HUES6 (cell line): ENCODE results near the gene DSN1.
A peak's percentile ranks its signal among the peaks of the same experiment; 100 is the strongest.

Experiments
- H3K27ac ChIP-seq: 2 replicates; pipeline ENCODE4 v1.7.0; 2013; ENCODE audit warnings: low read depth, mild to moderate bottlenecking, low read length, inconsistent platforms
- H3K27me3 ChIP-seq: 2 replicates; pipeline ENCODE4 v1.6.1; 2013; ENCODE audit warnings: low read length; ENCODE audit not compliant: control insufficient read depth, insufficient read depth
- H3K36me3 ChIP-seq: 2 replicates; pipeline ENCODE4 v1.6.1; 2013; ENCODE audit warnings: low read length; ENCODE audit not compliant: control insufficient read depth, insufficient read depth
- H3K4me1 ChIP-seq: 2 replicates; pipeline ENCODE4 v1.6.1; 2013; ENCODE audit warnings: low read length; ENCODE audit not compliant: control insufficient read depth, insufficient read depth
- H3K4me3 ChIP-seq: 2 replicates; pipeline ENCODE4 v1.5.1; 2013; ENCODE audit warnings: low read depth, low read length
- H3K9ac ChIP-seq: one replicate; pipeline ENCODE4 v1.6.1; 2013; ENCODE audit warnings: mild to moderate bottlenecking, low read length
- H3K9me3 ChIP-seq: 2 replicates; pipeline ENCODE4 v1.6.1; 2013; ENCODE audit warnings: low read depth, low read length; ENCODE audit not compliant: control insufficient read depth, insufficient read depth

DSN1 gene

DNA sequence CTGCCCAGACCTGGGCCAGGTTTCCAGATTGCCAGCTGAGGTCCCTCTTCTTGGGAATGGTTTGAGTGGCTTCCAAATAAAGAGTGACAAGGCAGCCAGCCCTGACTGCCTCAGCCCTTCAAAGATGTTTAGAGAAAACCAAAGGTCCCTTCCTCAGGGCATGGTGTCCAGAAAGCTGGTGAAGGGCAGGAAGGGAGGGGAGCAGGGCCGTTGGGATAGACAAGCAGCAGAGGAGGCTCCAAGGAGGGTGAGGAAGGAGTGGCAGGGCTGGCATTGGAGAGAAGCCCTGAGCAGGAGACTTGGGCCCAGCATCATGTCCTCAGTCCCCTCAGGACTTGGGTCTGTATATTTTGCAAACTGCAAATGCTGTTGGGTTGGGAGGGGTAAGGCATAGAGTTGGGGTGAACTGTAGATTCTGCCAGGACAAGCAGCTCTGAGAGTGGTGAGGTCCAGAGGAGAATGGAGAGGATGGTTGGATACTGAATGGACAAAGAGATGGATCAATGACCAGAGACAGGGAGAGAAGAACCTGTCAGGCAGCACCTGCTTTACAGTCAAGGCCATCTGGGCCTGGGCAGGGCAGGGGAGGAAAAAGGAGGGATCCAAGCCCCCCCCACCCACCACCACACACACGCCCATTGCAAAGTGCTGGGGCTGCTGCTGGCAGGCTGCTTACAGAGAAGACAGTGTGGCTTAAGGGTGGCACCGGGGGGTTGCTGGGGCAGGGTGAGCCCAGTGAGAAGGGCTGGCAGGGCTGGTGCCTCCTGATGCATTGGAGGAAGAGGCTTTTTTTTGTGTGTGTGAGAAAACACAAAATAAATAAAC is 5.5 kb upstream of the DSN1 start:
- Histone ChIP-seq H3K27me3 (no peaks in the 10 kb centered on the region), H3K9ac (no peak overlapping the region), H3K4me1 (no peaks in the 10 kb centered on the region), H3K9me3 (no peaks in the 10 kb centered on the region), H3K4me3 (no peak overlapping the region), H3K27ac (no peak overlapping the region), H3K36me3 (peaks cover 13% of the 10 kb centered on the region)

DNA sequence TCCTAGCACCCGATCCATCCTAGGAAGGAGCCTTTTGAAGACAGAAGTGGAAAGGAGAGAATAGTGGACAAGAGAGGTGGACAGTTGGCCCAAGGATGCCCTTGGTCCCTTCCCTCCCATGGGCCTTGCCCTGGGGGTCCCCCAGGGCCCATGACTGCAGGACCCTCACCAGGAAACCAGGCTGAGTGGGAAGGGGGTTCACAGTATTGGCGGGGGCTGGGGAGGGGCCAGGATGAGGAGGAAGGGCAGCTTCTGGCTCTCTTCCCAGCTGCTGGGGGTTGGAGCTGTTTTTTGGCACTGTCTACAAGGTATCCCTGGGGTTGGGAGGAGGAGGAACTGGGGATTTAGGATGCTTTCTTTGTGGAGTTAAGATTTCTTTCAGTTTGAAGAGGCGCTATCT is 4.0 kb upstream of the DSN1 start:
- Histone ChIP-seq H3K4me3 (no peak overlapping the region), H3K4me1 (peaks cover 5% of the 10 kb centered on the region; the same call in 1 of the 2 replicates), H3K36me3 (0 out of 2 replicates have a peak, but pooled peaks cover 2% of the 10 kb centered on the region), H3K9ac (no peak overlapping the region), H3K9me3 (no peaks in the 10 kb centered on the region), H3K27me3 (no peaks in the 10 kb centered on the region), H3K27ac (no peak overlapping the region)

DNA sequence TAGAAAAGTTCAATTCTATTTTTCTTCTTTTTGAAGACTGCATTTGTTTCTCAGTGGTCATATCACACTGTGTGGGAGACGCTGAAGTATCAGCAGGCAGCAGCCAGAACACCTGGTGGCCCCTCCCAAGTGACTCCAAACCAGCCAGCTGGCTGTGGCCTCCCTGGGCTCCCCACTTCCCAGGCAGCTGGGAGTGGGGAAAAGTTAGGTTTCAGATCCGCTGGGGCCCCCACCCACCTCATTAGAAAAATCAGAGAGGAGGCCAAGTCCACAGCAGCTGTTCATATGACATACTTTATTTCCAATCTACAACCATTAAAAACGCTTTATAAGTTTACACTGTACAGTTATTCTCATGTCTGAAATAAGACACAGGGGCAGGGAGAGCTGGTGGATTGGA is 3.6 kb upstream of the DSN1 start:
- H3K36me3 ChIP-seq: 0 out of 2 replicates have a peak, but pooled peaks cover under 1% of the 10 kb centered on the region
- H3K4me3 ChIP-seq: no peak overlapping the region
- no peaks in the 10 kb centered on the region for H3K9me3 ChIP-seq
- peaks cover 7% of the 10 kb centered on the region; the same call in 1 of the 2 replicates for H3K4me1 ChIP-seq
- H3K27ac ChIP-seq: no peak overlapping the region
- no peaks in the 10 kb centered on the region for H3K27me3 ChIP-seq
- no peak overlapping the region for H3K9ac ChIP-seq

DNA sequence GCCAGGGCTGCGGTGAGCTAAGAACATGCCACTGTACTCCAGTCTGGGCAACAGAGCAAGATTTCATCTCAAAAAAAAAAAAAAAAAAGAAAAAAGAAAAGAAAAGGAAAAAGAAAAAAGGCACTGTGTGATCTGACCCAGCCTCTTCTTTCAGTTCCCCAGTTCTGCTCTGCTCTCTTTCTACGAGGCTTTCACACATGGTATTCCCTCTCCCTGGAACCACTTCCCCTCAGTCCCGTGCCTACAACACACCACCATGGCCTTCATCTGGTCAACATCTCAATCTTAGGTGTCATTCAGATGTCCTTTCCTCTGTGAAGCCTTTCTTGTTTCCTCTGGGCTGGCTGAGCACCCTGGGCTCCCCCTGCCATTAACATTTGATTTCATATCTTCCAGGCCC is 2.3 kb upstream of the DSN1 start:
- no peak overlapping the region for H3K27ac ChIP-seq
- H3K9ac ChIP-seq: no peak overlapping the region
- no peak overlapping the region for H3K4me3 ChIP-seq
- H3K27me3 ChIP-seq: no peaks in the 10 kb centered on the region
- H3K4me1 ChIP-seq: peaks cover 7% of the 10 kb centered on the region; the same call in 1 of the 2 replicates
- no peaks in the 10 kb centered on the region for H3K9me3 ChIP-seq
- peaks cover 6% of the 10 kb centered on the region for H3K36me3 ChIP-seq

DNA sequence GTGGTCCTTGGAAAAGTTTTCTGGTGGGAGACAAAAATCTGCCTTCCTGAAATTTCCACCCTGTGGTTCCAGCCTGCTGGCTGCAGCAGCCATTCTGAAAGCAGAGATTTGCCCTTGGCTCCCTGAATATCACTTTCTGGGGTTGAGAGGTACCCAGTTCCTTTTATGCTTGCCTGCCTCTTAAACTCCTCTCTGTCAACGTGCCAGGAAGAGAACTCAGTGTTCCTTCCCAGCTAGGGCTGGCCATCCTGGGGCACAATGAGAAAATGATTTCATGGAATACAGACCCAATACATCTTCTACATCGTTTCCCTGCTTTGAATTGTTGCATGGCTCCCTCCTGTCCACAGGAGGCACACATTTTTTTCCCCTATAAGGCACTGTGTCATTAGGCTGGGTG is 1.6 kb upstream of the DSN1 start:
- Histone ChIP-seq H3K4me3 (no peak overlapping the region), H3K9me3 (no peaks in the 10 kb centered on the region), H3K4me1 (peaks cover 7% of the 10 kb centered on the region; the same call in 1 of the 2 replicates), H3K36me3 (peaks cover 12% of the 10 kb centered on the region), H3K27ac (no peak overlapping the region), H3K9ac (no peak overlapping the region), H3K27me3 (no peaks in the 10 kb centered on the region)

DNA sequence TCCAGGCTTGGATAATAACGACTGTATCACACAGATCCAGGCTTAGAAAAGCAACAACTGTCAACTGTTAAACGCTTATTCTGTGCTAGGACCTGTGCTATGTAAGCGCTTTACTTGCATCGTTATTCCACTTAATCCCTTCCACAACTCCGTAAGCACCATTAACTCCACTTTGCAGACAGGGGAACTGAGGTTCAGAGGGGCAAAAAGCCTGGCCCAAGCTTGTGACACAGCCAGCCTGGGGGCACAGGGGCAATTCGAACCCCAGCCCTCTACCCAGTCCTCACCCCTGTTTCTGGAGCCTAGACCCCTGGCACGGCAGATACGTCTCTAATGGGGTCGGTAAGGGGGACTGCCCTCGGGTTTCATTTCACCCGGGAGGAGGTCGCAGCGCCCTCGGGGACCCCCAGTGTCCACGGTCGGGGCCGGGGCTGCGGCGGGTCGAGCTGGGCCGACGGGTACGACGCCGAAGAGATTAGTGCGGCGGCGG is 411 bp downstream of the DSN1 start:
- peaks cover 7% of the 10 kb centered on the region; the same call in 1 of the 2 replicates for H3K4me1 ChIP-seq
- H3K27ac ChIP-seq: peak overlapping the region; percentile 94
- H3K9me3 ChIP-seq: no peaks in the 10 kb centered on the region
- H3K4me3 ChIP-seq: peak overlapping the region; percentile 72
- no peaks in the 10 kb centered on the region for H3K27me3 ChIP-seq
- peaks cover 27% of the 10 kb centered on the region for H3K36me3 ChIP-seq
- H3K9ac ChIP-seq: peak overlapping the region; percentile 95

DNA sequence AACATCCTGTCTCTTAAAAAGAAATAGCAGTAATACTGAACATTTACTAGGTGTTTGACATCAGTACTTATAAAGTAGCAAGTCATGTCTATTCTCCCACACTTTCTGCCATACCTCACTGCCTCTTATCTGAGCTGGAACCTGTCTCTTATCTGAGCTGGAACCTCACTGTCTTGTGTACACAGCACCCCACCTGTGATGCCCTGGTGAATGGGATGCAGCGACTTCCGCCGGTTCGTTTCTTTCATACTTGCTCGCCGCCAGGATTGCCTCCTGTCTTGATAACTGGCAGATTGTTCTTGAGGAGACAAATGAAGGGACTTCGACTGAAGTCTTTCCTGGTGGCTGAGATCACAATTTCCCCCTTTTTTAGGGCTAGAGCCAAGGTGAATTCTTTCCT is 2.9 kb downstream of the DSN1 start:
- peaks cover 45% of the 10 kb centered on the region for H3K36me3 ChIP-seq
- H3K9me3 ChIP-seq: no peaks in the 10 kb centered on the region
- no peak overlapping the region for H3K4me3 ChIP-seq
- no peak overlapping the region for H3K9ac ChIP-seq
- no peak overlapping the region for H3K27ac ChIP-seq
- H3K4me1 ChIP-seq: peaks cover 7% of the 10 kb centered on the region; the same call in 1 of the 2 replicates
- H3K27me3 ChIP-seq: no peaks in the 10 kb centered on the region

DNA sequence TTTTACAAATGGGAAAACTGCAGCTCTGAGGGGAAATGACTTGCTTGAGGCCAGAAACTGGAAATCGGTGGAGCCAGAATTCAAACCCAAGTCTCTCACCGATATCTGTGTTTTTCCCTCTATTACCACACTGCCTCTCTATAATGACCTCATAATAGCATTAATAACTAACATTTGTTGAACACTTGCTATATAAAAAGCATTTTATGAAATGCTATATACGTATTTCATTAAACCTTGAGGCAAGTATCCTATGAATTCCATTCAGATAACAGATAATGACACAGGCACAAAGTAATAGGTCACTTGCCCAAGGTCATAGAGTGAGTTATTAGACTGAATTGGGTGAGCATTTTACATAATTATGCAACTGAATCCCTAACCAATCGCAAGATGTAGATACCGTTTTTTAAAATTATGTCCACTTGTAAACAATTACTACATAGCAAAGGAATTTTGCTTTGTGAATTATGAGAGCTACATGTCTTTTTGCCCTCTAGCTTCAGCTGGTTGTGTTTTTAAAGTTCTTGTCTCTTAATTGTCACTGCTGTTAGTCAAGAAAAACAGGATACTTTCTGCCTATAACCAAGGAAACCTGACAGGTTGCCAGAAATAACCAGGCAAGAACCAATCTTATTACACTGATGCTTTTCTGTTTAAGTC is 4.7 kb downstream of the DSN1 start:
- peaks cover 52% of the 10 kb centered on the region for H3K36me3 ChIP-seq
- H3K27me3 ChIP-seq: no peaks in the 10 kb centered on the region
- H3K27ac ChIP-seq: no peak overlapping the region
- peaks cover 7% of the 10 kb centered on the region; the same call in 1 of the 2 replicates for H3K4me1 ChIP-seq
- H3K4me3 ChIP-seq: no peak overlapping the region
- H3K9ac ChIP-seq: no peak overlapping the region
- H3K9me3 ChIP-seq: no peaks in the 10 kb centered on the region

DNA sequence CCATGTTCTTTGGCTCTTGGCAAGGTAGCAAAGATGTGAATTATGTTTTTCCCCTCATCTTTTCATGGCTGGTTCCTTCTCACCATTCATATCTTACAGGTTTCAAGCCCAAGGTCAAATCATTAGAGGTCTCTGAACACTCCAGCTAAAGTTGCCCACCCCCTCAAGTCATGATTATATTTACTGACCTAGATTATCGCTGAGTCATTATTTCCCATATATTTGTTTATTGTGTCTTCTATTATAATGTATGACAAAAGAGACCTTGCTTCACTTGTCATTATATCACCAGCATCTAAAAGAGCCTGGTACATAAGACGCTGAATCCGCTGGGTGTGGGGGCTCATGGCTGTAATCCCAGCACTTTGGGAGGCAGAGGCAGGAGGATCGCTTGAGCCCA is 12.4 kb downstream of the DSN1 start:
- Histone ChIP-seq H3K36me3 (peaks cover 60% of the 10 kb centered on the region), H3K27me3 (no peaks in the 10 kb centered on the region), H3K9ac (no peak overlapping the region), H3K9me3 (no peaks in the 10 kb centered on the region), H3K27ac (no peak overlapping the region), H3K4me3 (no peak overlapping the region), H3K4me1 (no peaks in the 10 kb centered on the region)

DNA sequence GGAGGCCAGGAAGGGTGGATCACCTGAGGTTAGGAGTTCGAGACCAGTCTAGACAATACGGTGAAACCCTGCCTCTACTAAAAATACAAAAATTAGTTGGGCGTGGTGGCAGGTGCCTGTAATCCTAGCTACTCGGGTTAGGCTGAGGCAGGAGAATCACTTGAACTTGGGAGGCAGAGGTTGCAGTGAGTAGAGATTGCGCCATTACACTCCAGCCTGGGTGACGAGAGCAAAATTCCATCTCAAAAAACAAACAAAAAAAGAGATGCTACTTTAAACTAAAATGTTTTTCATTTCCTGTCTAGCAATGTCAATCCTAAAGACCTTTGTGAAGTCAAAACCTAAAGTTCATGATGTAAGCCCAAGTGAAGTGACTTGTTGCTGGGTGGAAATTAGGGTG is 12.9 kb downstream of the DSN1 start:
- H3K4me3 ChIP-seq: no peak overlapping the region
- H3K27ac ChIP-seq: 0 out of 2 replicates have a peak overlapping the region, but pooled peaks have one; percentile 41
- H3K27me3 ChIP-seq: no peaks in the 10 kb centered on the region
- peaks cover 60% of the 10 kb centered on the region for H3K36me3 ChIP-seq
- H3K9me3 ChIP-seq: no peaks in the 10 kb centered on the region
- no peak overlapping the region for H3K9ac ChIP-seq
- no peaks in the 10 kb centered on the region for H3K4me1 ChIP-seq

DNA sequence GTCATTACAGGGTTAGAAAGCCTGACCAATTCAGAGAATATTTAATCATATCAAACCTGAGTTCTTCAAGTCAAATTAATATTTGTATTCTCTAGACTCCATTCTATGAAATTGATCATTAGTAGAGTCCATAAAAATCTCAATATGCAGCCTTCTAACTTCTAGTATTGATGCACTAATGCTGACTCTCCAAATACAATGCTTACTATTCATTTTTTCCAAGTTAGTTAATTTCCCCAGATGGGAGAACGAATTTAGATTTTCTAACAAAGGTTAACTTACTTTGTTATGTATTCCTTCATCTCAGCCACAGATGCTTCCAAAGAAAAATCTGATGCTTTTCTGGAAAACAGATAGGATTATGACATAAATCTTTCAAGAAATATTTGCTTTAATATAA is 15.3 kb downstream of the DSN1 start:
- Histone ChIP-seq H3K4me1 (no peaks in the 10 kb centered on the region), H3K9me3 (no peaks in the 10 kb centered on the region), H3K9ac (no peak overlapping the region), H3K36me3 (peaks cover 71% of the 10 kb centered on the region), H3K4me3 (no peak overlapping the region), H3K27me3 (no peaks in the 10 kb centered on the region), H3K27ac (no peak overlapping the region)
